Neural progenitor cell (in vitro differentiated cells): Measurements from ENCODE around the gene ATIC. TPM values are rescaled to one million over a fixed set of nuclear protein-coding genes. Genes with fewer than 3 reads are reported as not detected.

Experiments
- DNase-seq: peaks from one replicate; pipeline ENCODE4 v3.0.0-alpha.2; 2016; ENCODE audit warnings: low spot score
- H2AFZ ChIP-seq: fragments of 200-600 bp; sonication (generic); replicated peaks from 2 replicates; pipeline ENCODE4 v1.6.1; 2016; ENCODE audit warnings: antibody characterized with exemption
- H3F3A ChIP-seq: fragments of 200-600 bp; sonication (generic); 2 replicates; pipeline ENCODE4 v1.6.1; 2016; ENCODE audit warnings: antibody characterized with exemption, low read depth
- H3K27ac ChIP-seq: fragments of 200-600 bp; sonication (generic); 2 replicates; pipeline ENCODE4 v1.5.1; 2016; ENCODE audit warnings: mild to moderate bottlenecking
- H3K27me3 ChIP-seq: fragments of 200-600 bp; sonication (generic); 2 replicates; pipeline ENCODE4 v1.6.1; 2016; ENCODE audit warnings: mild to moderate bottlenecking, moderate library complexity
- H3K36me3 ChIP-seq: fragments of 200-600 bp; sonication (generic); 2 replicates; pipeline ENCODE4 v1.5.1; 2016
- H3K4me1 ChIP-seq: fragments of 200-600 bp; sonication (generic); 2 replicates; pipeline ENCODE4 v1.6.1; 2016; ENCODE audit warnings: mixed run types
- H3K4me2 ChIP-seq: fragments of 200-600 bp; sonication (generic); 2 replicates; pipeline ENCODE4 v1.6.1; 2016
- H3K4me3 ChIP-seq: fragments of 200-600 bp; sonication (generic); 2 replicates; pipeline ENCODE4 v1.5.1; 2016
- H3K79me2 ChIP-seq: fragments of 200-600 bp; sonication (generic); 2 replicates; pipeline ENCODE4 v1.6.1; 2016; ENCODE audit warnings: low read depth
- H3K9ac ChIP-seq: fragments of 200-600 bp; sonication (generic); 2 replicates; pipeline ENCODE4 v1.6.1; 2016
- H3K9me3 ChIP-seq: fragments of 200-600 bp; sonication (generic); 2 replicates; pipeline ENCODE4 v1.5.1; 2016; ENCODE audit warnings: low read depth
- H4K20me1 ChIP-seq: fragments of 200-600 bp; sonication (generic); 2 replicates; pipeline ENCODE4 v1.6.1; 2016; ENCODE audit warnings: low read depth
- H3K27ac Mint-ChIP-seq: 3 replicates; pipeline ENCODE4 v1.8.0; 2021; ENCODE audit warnings: mixed read lengths
- H3K27me3 Mint-ChIP-seq: 2 replicates; pipeline ENCODE4 v1.8.0; 2022; ENCODE audit warnings: low read depth, mild to moderate bottlenecking, inconsistent platforms, moderate library complexity, mixed read lengths; ENCODE audit not compliant: insufficient read depth
- H3K36me3 Mint-ChIP-seq: 3 replicates; pipeline ENCODE4 v1.8.0; 2021; ENCODE audit warnings: mixed read lengths
- H3K4me1 Mint-ChIP-seq: 3 replicates; pipeline ENCODE4 v1.8.0; 2021; ENCODE audit warnings: mixed read lengths
- H3K4me3 Mint-ChIP-seq: 3 replicates; pipeline ENCODE4 v1.8.0; 2021; ENCODE audit warnings: mild to moderate bottlenecking, moderate library complexity, mixed read lengths
- H3K9me3 Mint-ChIP-seq: 3 replicates; pipeline ENCODE4 v1.8.0; 2020; ENCODE audit warnings: mixed read lengths
- EZH2 ChIP-seq: fragments of 200-600 bp; sonication (generic); IDR thresholded peaks from 2 replicates; pipeline ENCODE4 v1.6.1; 2017; ENCODE audit warnings: antibody characterized with exemption, mild to moderate bottlenecking, moderate library complexity
- EZH2phosphoT487 ChIP-seq: fragments of 200-600 bp; sonication (generic); IDR thresholded peaks from 2 replicates; pipeline ENCODE4 v1.6.1; 2017; ENCODE audit warnings: antibody characterized with exemption
- total RNA-seq: library from RNA; depleted of rRNA; stranded (reverse); fragments of >200 nt; gene quantifications from 2 replicates; pipeline ENCODE4 v1.2.3, GENCODE V29; 2015; ENCODE audit warnings: low replicate concordance
- TF ChIP-seq, protein P1 (sequence below): fragments of 200-600 bp; sonication (generic); IDR thresholded peaks from 2 replicates; pipeline ENCODE4 v1.5.1; 2017; ENCODE audit warnings: antibody characterized with exemption, mild to moderate bottlenecking

Gene ATIC
- total RNA-seq, 1 donor from 2014 or later: 43.2 TPM

DNA sequence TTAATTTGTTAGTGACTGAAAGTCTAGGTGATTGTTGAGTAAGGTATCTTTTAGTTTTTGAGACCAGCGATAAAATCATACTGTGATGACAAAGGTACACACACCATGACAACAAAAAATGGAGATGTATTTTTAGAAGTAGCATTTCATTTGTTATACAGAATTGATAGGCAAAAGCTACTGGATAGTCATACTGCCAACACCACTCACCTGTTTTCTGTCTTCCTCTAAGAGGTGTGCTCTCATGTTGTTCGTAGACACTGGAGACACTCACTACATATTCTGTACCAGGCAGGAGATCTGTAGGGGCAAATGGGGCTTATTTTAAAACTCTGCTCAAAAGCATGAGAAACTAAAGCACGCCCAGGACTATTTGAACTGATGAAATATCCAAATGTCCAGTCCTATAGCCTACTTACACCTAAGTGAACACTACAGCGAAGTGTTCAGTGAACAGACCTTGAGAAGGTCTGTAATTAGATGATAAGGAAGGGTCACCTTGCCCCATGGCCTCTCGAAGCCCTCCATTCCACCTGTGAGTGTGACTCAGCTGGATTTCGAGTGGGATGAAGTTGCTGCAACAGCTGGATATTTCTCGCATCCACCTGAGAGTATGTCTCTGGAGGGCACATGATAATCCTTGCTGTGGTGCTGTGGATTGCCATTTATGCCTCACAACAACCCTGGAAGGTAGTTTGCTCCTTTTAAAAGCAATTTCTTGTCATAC lies 76.3 kb downstream of the ATIC start:
- no peak overlapping the region for H3K4me2 ChIP-seq
- H3K36me3 ChIP-seq: no peaks in the 10 kb centered on the region
- no peaks in the 10 kb centered on the region for H3K79me2 ChIP-seq
- H3F3A ChIP-seq: no peaks in the 10 kb centered on the region
- H3K4me3 Mint-ChIP-seq: no peak overlapping the region
- no peaks in the 10 kb centered on the region for H3K9me3 Mint-ChIP-seq
- H3K36me3 Mint-ChIP-seq: peaks cover 41% of the 10 kb centered on the region
- no peak overlapping the region for H3K9ac ChIP-seq
- H3K4me1 ChIP-seq: no peaks in the 10 kb centered on the region
- no peak overlapping the region for H2AFZ ChIP-seq
- no peaks in the 10 kb centered on the region for H3K27me3 Mint-ChIP-seq
- H3K27ac Mint-ChIP-seq: no peak overlapping the region
- DNase-seq: no peak
- H4K20me1 ChIP-seq: no peaks in the 10 kb centered on the region
- TF ChIP-seq, protein P1, sequence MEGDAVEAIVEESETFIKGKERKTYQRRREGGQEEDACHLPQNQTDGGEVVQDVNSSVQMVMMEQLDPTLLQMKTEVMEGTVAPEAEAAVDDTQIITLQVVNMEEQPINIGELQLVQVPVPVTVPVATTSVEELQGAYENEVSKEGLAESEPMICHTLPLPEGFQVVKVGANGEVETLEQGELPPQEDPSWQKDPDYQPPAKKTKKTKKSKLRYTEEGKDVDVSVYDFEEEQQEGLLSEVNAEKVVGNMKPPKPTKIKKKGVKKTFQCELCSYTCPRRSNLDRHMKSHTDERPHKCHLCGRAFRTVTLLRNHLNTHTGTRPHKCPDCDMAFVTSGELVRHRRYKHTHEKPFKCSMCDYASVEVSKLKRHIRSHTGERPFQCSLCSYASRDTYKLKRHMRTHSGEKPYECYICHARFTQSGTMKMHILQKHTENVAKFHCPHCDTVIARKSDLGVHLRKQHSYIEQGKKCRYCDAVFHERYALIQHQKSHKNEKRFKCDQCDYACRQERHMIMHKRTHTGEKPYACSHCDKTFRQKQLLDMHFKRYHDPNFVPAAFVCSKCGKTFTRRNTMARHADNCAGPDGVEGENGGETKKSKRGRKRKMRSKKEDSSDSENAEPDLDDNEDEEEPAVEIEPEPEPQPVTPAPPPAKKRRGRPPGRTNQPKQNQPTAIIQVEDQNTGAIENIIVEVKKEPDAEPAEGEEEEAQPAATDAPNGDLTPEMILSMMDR: no peak
- TF ChIP-seq EZH2phosphoT487 (no peak), EZH2 (no peak)
- H3K4me3 ChIP-seq: no peak overlapping the region
- H3K27me3 ChIP-seq: no peaks in the 10 kb centered on the region
- no peak overlapping the region for H3K27ac ChIP-seq
- no peaks in the 10 kb centered on the region for H3K4me1 Mint-ChIP-seq
- H3K9me3 ChIP-seq: no peaks in the 10 kb centered on the region

- no peak overlapping the region for H3K4me3 Mint-ChIP-seq
- TF ChIP-seq, protein P1: no peak
- TF ChIP-seq EZH2phosphoT487: no peak
- no peak for TF ChIP-seq EZH2
- no peak overlapping the region for H3K4me2 ChIP-seq
- H3K9ac ChIP-seq: no peak overlapping the region
- H3K27me3 ChIP-seq: no peaks in the 10 kb centered on the region
- no peaks in the 10 kb centered on the region for H3K9me3 ChIP-seq
- no peaks in the 10 kb centered on the region for H3F3A ChIP-seq
- no peaks in the 10 kb centered on the region for H3K4me1 Mint-ChIP-seq
- H3K27ac ChIP-seq: no peak overlapping the region
- H3K79me2 ChIP-seq: no peaks in the 10 kb centered on the region
- no peaks in the 10 kb centered on the region for H3K4me1 ChIP-seq
- H3K27me3 Mint-ChIP-seq: no peaks in the 10 kb centered on the region
- H2AFZ ChIP-seq: no peak overlapping the region
- H3K9me3 Mint-ChIP-seq: no peaks in the 10 kb centered on the region
- H3K36me3 Mint-ChIP-seq: peaks cover 42% of the 10 kb centered on the region
- DNase-seq: no peak
- no peak overlapping the region for H3K27ac Mint-ChIP-seq
- H3K4me3 ChIP-seq: no peak overlapping the region
- no peaks in the 10 kb centered on the region for H3K36me3 ChIP-seq
- H4K20me1 ChIP-seq: no peaks in the 10 kb centered on the region
Measured at GRCh38 chr2:215390550-215390913, 78.7 kb downstream of the ATIC start.

- Mint-ChIP-seq H3K27ac (no peak overlapping the region), H3K4me3 (no peak overlapping the region), H3K9me3 (no peaks in the 10 kb centered on the region), H3K27me3 (no peaks in the 10 kb centered on the region), H3K36me3 (peaks cover 40% of the 10 kb centered on the region), H3K4me1 (no peaks in the 10 kb centered on the region)
- Histone ChIP-seq H3K4me3 (no peak overlapping the region), H3K27me3 (no peaks in the 10 kb centered on the region), H3K9ac (no peak overlapping the region), H3F3A (no peaks in the 10 kb centered on the region), H3K79me2 (no peaks in the 10 kb centered on the region), H4K20me1 (no peaks in the 10 kb centered on the region), H3K9me3 (no peaks in the 10 kb centered on the region), H2AFZ (no peak overlapping the region), H3K36me3 (no peaks in the 10 kb centered on the region), H3K27ac (no peak overlapping the region), H3K4me1 (no peaks in the 10 kb centered on the region), H3K4me2 (no peak overlapping the region)
- DNase-seq: no peak
- TF ChIP-seq, protein P1: no peak
- TF ChIP-seq EZH2 (no peak), EZH2phosphoT487 (no peak)
Measured at GRCh38 chr2:215391531-215391930, 79.7 kb downstream of the ATIC start.
